ENCODE measurements around the gene NR6A1. TPM values are rescaled to one million over a fixed set of nuclear protein-coding genes. Genes with fewer than 3 reads are reported as not detected.

The NR6A1 gene
- polyA plus RNA-seq, 1 experiment = 0.25 TPM

- Histone ChIP-seq H3K27me3 (ENCODE audit: control insufficient read depth, insufficient read depth, low read length) (peaks cover 57% of the 10 kb centered on the region), H3K4me3 (ENCODE audit: low read depth, low read length) (no peak overlapping the region), H3K36me3 (ENCODE audit: control insufficient read depth, insufficient read depth, low read length) (no peaks in the 10 kb centered on the region)
- CTCF ChIA-PET = interaction anchor here (1.2 kb wide), 1 partner anchor 38 kb away, joined by 3 read pairs; no protein-coding TSS in a partner anchor
- POLR2A ChIA-PET = no interaction called here
- DNase-seq (ENCODE audit: low read depth) = no peak
- TF ChIP-seq, protein P1, sequence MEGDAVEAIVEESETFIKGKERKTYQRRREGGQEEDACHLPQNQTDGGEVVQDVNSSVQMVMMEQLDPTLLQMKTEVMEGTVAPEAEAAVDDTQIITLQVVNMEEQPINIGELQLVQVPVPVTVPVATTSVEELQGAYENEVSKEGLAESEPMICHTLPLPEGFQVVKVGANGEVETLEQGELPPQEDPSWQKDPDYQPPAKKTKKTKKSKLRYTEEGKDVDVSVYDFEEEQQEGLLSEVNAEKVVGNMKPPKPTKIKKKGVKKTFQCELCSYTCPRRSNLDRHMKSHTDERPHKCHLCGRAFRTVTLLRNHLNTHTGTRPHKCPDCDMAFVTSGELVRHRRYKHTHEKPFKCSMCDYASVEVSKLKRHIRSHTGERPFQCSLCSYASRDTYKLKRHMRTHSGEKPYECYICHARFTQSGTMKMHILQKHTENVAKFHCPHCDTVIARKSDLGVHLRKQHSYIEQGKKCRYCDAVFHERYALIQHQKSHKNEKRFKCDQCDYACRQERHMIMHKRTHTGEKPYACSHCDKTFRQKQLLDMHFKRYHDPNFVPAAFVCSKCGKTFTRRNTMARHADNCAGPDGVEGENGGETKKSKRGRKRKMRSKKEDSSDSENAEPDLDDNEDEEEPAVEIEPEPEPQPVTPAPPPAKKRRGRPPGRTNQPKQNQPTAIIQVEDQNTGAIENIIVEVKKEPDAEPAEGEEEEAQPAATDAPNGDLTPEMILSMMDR (IDR thresholded peaks at IDR 0.05; ENCODE audit: insufficient read depth, low read depth, low read length) = no peak
These were observed 270.1 kb downstream of the NR6A1 start for GRCh38 chr9:124500796-124501611.

GRCh38 chr9:124500028-124500795 lies 270.9 kb downstream of the NR6A1 start:
- Histone ChIP-seq H3K4me3 (ENCODE audit: low read depth, low read length) (no peak overlapping the region), H3K36me3 (ENCODE audit: control insufficient read depth, insufficient read depth, low read length) (no peaks in the 10 kb centered on the region), H3K27me3 (ENCODE audit: control insufficient read depth, insufficient read depth, low read length) (peaks cover 52% of the 10 kb centered on the region)
- ChIA-PET POLR2A (no interaction called here), CTCF (no interaction called here)
- TF ChIP-seq, protein P1 (IDR thresholded peaks at IDR 0.05; ENCODE audit: insufficient read depth, low read depth, low read length) = no peak
- no peak for DNase-seq (ENCODE audit: low read depth)

DNA sequence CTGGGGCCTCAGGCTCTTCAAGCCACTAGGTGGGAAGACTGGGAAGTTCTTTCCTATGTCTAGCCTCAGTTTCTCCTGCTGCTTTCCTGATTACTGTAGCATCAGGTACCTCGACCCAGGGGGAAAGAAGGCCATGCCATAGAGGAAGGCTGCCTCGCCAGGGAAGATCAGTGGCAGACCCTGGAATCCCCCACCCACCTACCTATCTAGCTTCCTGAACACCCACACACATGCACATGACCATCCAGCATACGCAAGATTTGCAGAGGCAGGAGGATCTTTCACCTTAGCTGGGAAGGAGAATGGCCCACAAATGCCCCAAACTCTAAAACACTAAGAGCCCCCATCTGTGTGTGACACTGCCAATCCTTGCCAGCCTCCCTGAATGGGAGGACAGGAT lies 271.9 kb downstream of the NR6A1 start:
- DNase-seq (ENCODE audit: low read depth) = no peak
- TF ChIP-seq, protein P1 (IDR thresholded peaks at IDR 0.05; ENCODE audit: insufficient read depth, low read depth, low read length) = no peak
- Histone ChIP-seq H3K4me3 (ENCODE audit: low read depth, low read length) (no peak overlapping the region), H3K36me3 (ENCODE audit: control insufficient read depth, insufficient read depth, low read length) (no peaks in the 10 kb centered on the region), H3K27me3 (ENCODE audit: control insufficient read depth, insufficient read depth, low read length) (peaks cover 46% of the 10 kb centered on the region)
- CTCF ChIA-PET = no interaction called here
- POLR2A ChIA-PET = no interaction called here

DNA sequence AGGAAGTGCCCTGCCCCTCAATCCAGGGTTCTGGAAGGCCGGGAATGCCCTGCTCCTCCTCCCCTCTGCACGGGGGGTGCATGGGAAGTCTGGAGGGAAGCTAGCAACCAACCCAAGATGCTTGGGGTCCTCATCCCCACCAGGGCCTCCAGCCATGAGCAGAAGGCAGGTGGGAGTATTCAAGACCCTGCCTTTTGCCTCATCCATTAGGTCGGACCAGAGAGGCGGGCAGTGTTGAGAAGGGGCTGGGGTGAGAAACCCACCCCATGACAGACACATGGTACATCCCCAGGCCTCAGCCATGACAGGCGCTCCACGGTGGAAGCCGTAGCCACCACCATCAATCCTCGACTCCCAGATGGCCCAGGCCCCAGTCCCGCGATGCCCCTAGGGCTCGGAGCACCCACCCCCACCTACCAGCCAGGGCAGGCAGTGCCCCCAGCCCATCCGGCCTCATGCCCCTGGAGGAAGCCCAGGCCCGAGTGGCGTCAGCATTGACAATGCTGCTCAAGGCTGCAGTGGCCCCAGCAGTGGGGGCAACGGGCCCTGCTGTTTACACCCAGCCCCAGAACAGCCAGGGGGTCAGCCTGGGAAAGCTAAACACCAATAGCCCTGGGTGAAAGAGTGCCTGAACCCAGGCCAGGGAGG lies 272.5 kb downstream of the NR6A1 start:
- CTCF ChIA-PET = interaction anchor here (1.0 kb wide), 1 partner anchor 11 kb away, joined by 4 read pairs; no protein-coding TSS in a partner anchor
- Histone ChIP-seq H3K36me3 (ENCODE audit: control insufficient read depth, insufficient read depth, low read length) (no peaks in the 10 kb centered on the region), H3K27me3 (ENCODE audit: control insufficient read depth, insufficient read depth, low read length) (peaks cover 40% of the 10 kb centered on the region), H3K4me3 (ENCODE audit: low read depth, low read length) (no peak overlapping the region)
- no peak for DNase-seq (ENCODE audit: low read depth)
- POLR2A ChIA-PET = no interaction called here
- TF ChIP-seq, protein P1 (IDR thresholded peaks at IDR 0.05; ENCODE audit: insufficient read depth, low read depth, low read length) = no peak

DNA sequence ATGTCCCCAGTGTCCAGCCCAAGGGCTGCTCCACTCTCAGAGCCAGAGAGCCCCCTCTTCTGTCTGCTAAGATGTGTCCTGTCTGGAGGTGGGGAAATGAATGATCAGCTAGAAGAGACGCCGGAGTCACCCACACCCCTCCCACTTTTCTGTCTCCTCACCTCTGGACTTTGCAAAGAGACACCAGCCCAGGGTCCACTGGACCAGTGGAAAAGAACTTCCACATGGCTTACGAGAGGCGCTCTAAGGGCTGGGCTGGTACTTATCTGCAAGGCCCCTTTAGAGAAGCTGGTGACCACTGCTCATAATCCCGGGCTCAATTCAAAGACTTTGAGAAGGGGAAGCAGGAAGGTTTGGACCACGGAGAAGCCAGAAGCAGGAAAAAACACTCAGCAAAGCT lies 273.1 kb downstream of the NR6A1 start:
- ChIA-PET POLR2A (no interaction called here), CTCF (interaction anchor here (1.0 kb wide), 1 partner anchor 12 kb away, joined by 4 read pairs; no protein-coding TSS in a partner anchor)
- DNase-seq (ENCODE audit: low read depth) = no peak
- no peaks in the 10 kb centered on the region for H3K36me3 ChIP-seq (ENCODE audit: control insufficient read depth, insufficient read depth, low read length)
- H3K4me3 ChIP-seq (ENCODE audit: low read depth, low read length) = no peak overlapping the region
- H3K27me3 ChIP-seq (ENCODE audit: control insufficient read depth, insufficient read depth, low read length) = peaks cover 37% of the 10 kb centered on the region
- TF ChIP-seq, protein P1 (IDR thresholded peaks at IDR 0.05; ENCODE audit: insufficient read depth, low read depth, low read length) = no peak

Data from BJ (cell line).